HG03095 (cell line): ENCODE measurements around the gene EZR.
"Not testable (repeated sequence)": the region's sequence is repeated elsewhere in the genome, so short reads cannot be mapped to it uniquely, and the experiment has no call there.

Experiments used
- ATAC-seq: cut with Tn5 transposase; IDR thresholded peaks from one replicate; pipeline ENCODE4 v1.9.1; 2021; ENCODE audit warnings: moderate library complexity; ENCODE audit not compliant: unreplicated experiment

The EZR gene

GRCh38 chr6:158843751-158844683 is 24.8 kb upstream of the EZR start:
- ATAC-seq = no peak

DNA sequence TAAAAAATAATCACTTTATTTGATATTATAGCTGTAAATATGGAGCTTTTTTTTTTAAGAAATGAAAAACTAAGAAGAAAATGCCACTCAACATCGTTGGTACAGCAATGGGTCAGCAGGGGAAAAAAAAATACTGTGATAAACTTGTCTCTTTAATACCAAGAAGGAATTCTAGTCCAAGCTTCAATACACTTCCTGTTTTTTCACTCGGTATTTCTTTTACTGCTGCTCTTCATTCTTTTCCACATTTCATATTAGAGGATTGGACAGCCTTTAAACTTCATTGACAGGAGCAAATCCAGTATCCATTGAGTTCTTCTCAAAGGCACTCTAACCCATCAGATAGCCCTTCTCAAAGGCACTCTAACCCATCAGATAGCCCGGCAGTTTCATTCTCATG is 22.2 kb upstream of the EZR start:
- no peak for ATAC-seq

DNA sequence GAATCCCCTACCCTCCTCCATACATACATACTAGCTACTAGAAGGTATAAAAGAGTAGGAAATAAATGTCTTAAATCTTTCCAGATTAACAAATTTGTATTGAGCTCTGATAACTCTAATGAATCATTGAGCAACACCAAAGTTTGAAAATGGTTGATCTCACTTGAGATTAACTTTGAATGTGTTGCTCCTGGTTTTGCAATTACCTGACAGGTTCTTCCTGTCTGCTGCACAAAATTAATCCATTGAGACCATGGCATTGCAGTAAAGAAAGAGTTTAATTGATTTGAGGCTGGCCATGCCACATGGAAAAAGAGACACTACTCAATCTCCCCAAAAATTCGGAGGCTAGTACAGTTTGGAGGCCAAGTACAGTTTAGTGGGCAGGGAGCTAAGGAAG is 21.3 kb upstream of the EZR start:
- ATAC-seq = no peak

GRCh38 chr6:158839796-158840195 is 20.6 kb upstream of the EZR start:
- no peak for ATAC-seq

DNA sequence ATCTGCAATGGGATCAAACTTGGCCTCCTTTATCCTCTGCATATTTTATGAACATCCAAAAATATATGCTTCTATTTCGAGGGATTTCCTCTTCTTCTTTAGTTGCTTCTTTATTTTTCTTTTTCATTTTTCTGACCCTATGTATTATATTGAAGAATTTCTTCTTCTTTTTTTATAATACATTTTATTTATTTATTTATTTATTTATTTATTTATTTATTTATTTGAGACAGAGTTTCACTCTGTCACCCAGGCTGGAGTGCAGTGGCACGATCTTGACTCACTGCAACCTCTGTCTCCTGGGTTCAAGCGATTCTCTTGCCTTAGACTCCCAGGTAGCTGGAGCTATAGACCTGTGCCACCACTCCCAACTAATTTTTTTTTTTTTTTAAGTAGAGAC is 19.6 kb upstream of the EZR start:
- not testable (repeated sequence) for ATAC-seq

GRCh38 chr6:158837684-158838625 is 18.8 kb upstream of the EZR start:
- ATAC-seq = no peak

- no peak for ATAC-seq
Measured at GRCh38 chr6:158836625-158837311, 17.6 kb upstream of the EZR start.

DNA sequence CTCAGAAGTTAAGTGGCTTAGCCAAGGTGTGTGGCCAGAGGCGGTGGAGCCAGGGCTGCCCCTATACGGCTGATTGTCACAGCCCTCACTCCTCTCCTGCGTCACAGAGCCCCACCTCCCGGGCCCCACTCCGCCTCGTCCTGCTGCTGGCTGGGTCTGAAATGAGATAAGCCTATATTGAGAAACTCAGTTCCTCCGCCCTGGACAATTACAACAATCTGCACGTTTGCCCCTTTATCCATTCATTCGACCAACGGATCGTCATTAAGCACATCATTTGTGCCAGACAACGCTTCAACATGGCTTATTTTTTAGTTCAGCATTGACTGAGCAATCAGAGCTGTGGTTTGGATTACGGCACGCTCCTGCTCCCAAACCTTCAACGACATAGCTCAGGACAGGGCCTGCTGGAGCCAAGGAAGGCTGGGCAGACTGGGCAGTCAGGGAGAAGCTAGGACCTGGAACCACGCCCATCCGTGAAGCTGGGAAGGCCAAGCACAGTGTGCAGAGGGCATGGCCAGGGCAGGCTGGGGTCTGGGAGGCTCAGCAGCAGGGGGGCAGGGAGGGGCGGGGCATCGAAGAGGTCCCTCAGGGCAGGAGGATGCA is 16.6 kb upstream of the EZR start:
- no peak for ATAC-seq

- ATAC-seq = no peak
Measured at GRCh38 chr6:158834675-158835385, 15.7 kb upstream of the EZR start.

DNA sequence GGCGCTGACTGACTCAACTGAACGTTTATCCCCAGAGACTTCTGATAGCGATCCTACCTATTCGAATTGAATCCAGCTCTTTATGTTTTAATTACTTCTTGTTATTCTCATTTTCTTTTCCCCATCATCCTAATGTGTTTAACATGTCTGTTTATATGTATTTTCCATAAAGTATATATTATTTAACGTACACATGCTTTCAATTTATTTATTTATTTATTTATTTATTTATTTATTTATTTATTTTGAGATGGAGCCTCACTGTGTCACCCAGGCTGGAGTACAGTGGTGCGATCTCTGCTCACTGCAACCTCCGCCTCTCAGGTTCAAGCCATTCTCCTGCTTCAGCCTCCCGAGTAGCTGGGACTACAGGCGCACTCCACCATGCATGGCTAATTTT is 13.6 kb upstream of the EZR start:
- ATAC-seq = not testable (repeated sequence)

GRCh38 chr6:158832026-158832425 is 12.9 kb upstream of the EZR start:
- ATAC-seq = no peak

DNA sequence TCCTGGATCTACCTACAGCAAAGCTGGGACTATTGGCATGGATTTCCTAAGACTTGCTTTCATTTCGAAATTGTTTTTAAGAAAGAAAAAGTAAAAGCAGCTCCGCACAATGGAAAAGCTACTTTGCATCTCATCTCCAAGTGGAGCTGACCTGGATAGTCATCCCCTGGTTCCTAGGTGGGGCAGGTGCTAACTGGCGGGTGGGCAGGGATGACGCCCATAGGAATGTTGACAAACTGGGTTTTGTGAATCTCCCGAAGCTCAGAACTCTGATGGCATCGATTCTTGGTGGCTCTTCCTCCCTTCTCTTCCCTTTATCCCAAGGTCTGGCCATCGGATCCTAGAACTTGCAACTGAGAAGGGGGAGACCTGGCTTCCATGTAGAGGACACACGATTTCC is 12.4 kb upstream of the EZR start:
- ATAC-seq = no peak

- ATAC-seq = no peak
Measured at GRCh38 chr6:158830736-158831135, 11.6 kb upstream of the EZR start.

DNA sequence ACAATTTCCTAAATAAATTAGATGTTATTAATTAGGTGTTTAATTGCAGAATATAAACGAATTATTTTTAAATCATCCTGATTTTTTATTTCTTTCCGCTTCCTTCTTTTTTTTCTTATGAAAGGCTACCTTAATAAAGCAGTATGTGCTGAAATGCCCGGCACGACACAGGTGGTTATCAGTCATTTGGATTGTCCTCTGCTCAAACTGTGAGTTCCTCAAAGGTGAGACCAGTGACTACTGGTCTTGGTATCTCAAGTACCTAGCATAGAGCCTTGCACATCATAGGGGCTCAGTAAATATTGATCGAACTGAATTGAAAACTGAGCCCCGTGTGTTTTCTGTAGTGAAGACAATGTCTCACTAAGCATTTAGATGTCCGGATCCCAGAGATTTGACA is 9.6 kb upstream of the EZR start:
- ATAC-seq = no peak

DNA sequence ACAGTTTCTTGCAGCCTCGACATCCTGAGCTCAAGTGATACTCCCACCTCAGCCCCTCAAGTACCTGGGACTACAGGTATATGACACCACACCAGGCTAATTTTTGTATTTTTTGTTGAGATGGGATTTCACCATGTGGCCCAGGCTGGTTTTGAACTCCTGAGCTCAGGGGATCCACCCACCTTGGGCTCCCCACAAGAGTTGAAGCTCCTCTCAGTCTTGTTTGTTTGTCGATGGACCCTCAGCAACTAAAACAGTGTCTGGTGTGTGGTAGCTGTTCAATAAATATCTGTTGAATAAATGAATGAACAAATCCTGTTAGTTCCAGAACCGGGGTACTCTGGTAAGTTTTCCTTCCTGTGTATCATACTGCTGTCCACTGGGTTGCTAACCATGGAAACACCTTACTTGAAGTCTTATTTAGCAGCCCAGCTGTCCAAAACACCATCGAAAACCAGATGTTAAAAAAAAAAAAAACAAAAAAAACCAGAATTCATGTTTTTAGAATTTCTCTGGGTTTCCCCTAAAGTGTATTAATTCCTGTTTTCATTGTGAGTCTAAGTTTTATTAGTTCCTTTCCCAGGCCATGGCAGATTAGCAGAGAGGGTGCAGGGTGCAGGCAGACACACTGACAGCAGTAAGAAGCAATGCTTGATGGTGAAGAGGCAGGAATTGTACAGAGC is 7.8 kb upstream of the EZR start:
- peak; percentile 63 for ATAC-seq

- no peak for ATAC-seq
Measured at GRCh38 chr6:158825951-158826306, 6.8 kb upstream of the EZR start.

- ATAC-seq = no peak
Measured at GRCh38 chr6:158825038-158825950, 6.1 kb upstream of the EZR start.

GRCh38 chr6:158823616-158824015 is 4.4 kb upstream of the EZR start:
- not testable (repeated sequence) for ATAC-seq
